GM12891 (cell line): Measurements from ENCODE around the gene PRADC1.

Experiments
- DNase-seq: peaks from one replicate; pipeline ENCODE4 v3.0.0; 2011; ENCODE audit warnings: low spot score; ENCODE audit not compliant: insufficient read length
- FAIRE-seq: peaks from 2 replicates; lab custom pipeline; 2011; peaks lifted over from hg19 to GRCh38; lab: Jason Lieb, UNC
- PAX5 ChIP-seq: IDR thresholded peaks from 2 replicates; pipeline ENCODE4 v1.6.1; 2011; ENCODE audit warnings: low read length, moderate library complexity, mild to moderate bottlenecking; ENCODE audit not compliant: insufficient read depth, severe bottlenecking
- POLR2A ChIP-seq: IDR thresholded peaks from 2 replicates; pipeline ENCODE4 v1.6.1; 2011; ENCODE audit warnings: low read depth, low read length, control low read depth
- POLR2AphosphoS5 ChIP-seq: IDR thresholded peaks from 2 replicates; pipeline ENCODE4 v1.6.1; 2011; ENCODE audit warnings: low read depth, low read length, control low read depth
- POU2F2 ChIP-seq: IDR thresholded peaks from 2 replicates; pipeline ENCODE4 v1.6.1; 2011; ENCODE audit warnings: low read depth, mild to moderate bottlenecking, control low read depth, low read length, moderate library complexity
- SPI1 ChIP-seq: IDR thresholded peaks from 2 replicates; pipeline ENCODE4 v1.6.1; 2011; ENCODE audit warnings: low read depth, low read length, control low read depth
- TAF1 ChIP-seq: IDR thresholded peaks from 2 replicates; pipeline ENCODE4 v1.6.1; 2011; ENCODE audit warnings: low read depth, low read length, control low read depth

The PRADC1 gene

DNA sequence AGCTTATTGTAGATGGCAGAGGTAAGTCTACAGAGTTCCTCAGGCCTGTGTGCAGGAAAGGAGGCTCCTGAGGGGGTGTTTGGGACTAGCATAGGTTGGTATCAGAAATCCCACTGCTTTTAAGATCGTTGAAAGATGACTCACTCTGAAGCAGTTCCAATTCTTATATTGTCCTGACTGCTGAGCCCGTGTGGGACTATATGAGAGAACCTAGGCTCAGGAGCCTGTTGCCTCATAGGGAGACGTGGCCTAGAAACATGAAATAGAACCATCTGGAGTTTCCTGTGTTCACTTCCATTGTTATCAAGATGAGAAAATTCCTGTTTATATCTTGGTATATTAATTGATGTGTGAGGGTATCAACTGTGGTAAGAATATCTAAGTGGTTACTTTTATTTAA lies 6.7 kb upstream of the PRADC1 start:
- TF ChIP-seq POLR2A = no peak
- TF ChIP-seq TAF1 = no peak
- TF ChIP-seq SPI1 = no peak
- TF ChIP-seq POLR2AphosphoS5 = no peak
- no peak for TF ChIP-seq PAX5
- TF ChIP-seq POU2F2 = no peak
- no peak for FAIRE-seq
- DNase-seq = no peak

DNA sequence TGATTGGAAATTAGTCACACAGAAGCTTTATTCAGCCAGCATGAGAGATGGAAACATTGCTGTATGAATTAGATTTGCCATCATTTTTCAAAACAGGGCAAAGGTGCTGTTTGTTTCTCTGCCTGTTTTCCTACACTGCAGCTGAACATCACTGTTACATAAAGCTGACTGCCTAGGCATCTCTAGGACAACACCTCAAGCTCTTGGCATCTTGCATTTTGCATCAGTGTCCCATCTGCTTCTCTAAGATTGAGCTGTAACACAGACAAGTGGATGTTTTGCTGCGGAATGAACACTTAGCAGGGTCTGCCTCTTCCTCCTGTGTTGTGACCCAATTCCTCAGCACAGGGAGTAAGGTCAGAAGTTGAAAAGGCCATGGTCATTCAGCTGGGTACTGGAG lies 5.9 kb upstream of the PRADC1 start:
- DNase-seq (no peak), FAIRE-seq (no peak)
- TF ChIP-seq POLR2A = no peak
- TF ChIP-seq SPI1 = no peak
- no peak for TF ChIP-seq POLR2AphosphoS5

GRCh38 chr2:73238149-73238548 lies 5.1 kb upstream of the PRADC1 start:
- TF ChIP-seq POU2F2 (no peak), SPI1 (no peak), PAX5 (no peak), POLR2A (no peak), POLR2AphosphoS5 (no peak), TAF1 (no peak)
- no peak for FAIRE-seq
- DNase-seq = no peak

DNA sequence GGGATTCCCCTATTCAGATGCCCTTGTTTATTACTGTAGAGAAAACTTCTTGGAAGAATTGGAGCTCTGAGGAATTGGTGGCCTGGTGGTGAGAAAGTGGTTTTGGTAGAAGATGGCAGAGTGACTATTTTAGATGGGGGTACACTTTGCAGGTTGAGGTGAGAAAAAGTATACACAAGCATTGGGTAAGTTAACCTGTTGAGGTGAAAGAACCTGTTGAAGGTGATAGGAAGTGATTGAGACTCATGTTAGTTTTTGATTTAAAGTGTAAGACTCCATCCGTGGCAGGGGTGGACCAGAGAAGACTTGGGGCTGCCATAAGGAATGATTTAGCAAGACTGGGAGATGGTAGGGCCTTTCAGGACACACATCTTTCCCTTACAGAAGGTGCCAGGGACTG lies 4.1 kb upstream of the PRADC1 start:
- FAIRE-seq = no peak
- no peak for TF ChIP-seq POU2F2
- no peak for TF ChIP-seq POLR2A
- TF ChIP-seq PAX5 = no peak
- no peak for TF ChIP-seq SPI1
- TF ChIP-seq TAF1 = no peak
- TF ChIP-seq POLR2AphosphoS5 = no peak
- no peak for DNase-seq

DNA sequence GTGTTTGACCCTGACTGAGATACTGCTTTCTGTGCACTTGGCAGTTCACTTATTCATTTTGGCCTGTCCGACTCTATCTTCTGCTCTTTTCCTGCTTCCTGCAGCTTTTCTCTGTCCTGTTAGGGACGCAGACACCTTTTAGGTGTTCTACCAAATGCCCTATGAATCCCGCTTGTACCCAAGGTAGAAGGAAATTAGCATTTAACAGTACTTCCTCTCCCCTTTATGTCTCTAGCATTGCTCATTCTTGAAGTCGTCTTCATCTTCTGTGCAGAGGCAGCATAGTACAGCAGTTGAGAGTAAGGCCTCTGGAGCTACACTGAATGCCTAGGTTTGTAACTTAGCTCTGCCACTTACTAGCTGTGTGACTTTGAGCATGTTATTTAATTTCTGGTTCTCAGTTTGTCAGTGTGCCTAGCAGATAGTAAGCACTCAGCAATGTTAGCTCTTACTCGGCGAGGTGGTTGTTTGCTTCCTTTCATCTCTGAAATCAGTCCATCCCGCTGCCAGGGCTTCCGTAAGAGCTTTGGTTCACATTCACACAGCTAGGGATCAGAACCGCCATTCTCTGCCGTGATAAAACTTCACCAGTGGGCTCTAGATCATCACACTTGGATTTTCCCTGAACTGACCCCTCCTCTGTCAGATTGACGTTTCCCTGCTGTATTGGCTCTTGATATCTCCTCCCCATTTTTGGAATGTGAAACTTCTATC lies 2.4 kb upstream of the PRADC1 start:
- no peak for DNase-seq
- TF ChIP-seq SPI1 (no peak), POU2F2 (no peak), PAX5 (no peak), POLR2A (no peak), TAF1 (no peak), POLR2AphosphoS5 (no peak; the same call in 1 of the 2 replicates)
- no peak for FAIRE-seq

- DNase-seq (peak; percentile 79), FAIRE-seq (peak; percentile 31)
- TF ChIP-seq PAX5 (no peak), POU2F2 (peak; percentile 71), TAF1 (peak; percentile 98), POLR2A (peak; percentile 97), POLR2AphosphoS5 (peak; percentile 97), SPI1 (peak; percentile 57)
These were observed 1.1 kb upstream of the PRADC1 start, which contains the start of gene CCT7 for GRCh38 chr2:73233932-73234832. CCT7 (plus strand) TSS chr2:73234308; CDS start chr2:73234379, 71 bp downstream.

DNA sequence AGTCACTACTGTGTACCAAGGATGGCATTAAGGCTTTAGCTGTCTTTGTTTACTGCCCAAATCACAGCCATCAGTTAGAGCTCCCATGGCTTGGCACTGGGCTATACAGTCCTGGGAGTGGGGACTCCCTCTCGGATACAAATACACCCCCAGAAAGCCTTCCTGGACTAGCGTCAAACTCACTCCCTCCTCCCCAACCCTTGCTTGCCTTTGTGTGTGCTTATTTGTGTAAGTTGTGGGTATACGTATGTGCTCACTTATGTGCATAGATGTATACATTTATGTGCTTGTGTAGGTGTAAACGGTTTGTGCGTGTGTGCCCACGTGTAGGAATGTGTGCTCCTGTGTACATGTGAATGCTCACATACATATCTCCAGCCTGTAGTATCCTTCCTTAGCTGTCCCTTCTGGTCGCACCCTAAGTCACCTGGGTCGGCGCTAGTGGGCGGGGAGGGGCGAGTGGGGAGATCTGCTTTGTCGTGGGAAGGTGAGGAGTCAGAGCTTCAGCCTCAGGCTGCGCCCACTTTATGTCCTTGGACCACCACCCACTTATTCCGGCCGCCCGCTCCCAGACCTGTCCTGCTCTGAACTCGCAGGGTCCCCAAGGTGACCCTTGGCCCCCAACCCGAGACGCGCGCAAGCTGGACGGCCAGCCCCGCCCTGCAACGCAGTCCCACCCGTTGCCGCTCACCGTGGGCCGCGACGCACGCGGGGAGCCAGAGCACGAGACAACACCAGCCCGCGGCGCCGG lies 461 bp downstream of the PRADC1 start:
- TF ChIP-seq POLR2A = no peak
- TF ChIP-seq TAF1 = no peak
- TF ChIP-seq POU2F2 = no peak
- TF ChIP-seq SPI1 = no peak
- TF ChIP-seq POLR2AphosphoS5 = no peak
- no peak for TF ChIP-seq PAX5
- peak; percentile 41 for FAIRE-seq
- DNase-seq = no peak

DNA sequence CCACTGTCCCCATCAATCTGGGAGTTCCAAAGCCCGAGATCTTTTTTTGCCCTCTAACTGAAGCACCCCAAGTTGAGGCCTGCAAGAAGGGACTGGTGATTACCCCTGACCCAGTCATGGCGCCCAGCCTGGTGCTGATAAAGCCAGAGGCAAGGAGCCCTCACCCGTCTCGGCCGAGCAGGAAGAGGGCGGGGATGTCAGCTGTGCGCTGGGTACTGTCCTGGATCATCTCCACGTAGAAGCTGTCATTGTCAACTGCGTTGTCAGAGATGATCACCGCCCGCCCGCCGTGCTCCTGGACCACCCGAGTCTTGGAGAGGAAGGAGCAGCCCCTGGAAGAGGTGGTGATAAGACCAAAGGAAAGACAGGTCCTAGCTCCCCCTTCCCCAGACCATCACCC lies 4.4 kb downstream of the PRADC1 start:
- FAIRE-seq (no peak), DNase-seq (no peak)
- TF ChIP-seq PAX5 = no peak
- TF ChIP-seq SPI1 = no peak
- TF ChIP-seq POU2F2 = no peak
- no peak for TF ChIP-seq POLR2AphosphoS5
- TF ChIP-seq POLR2A = no peak
- no peak for TF ChIP-seq TAF1

GRCh38 chr2:73227086-73227485 lies 6.0 kb downstream of the PRADC1 start:
- TF ChIP-seq POU2F2 = no peak
- TF ChIP-seq POLR2A = no peak
- no peak for TF ChIP-seq SPI1
- no peak for TF ChIP-seq POLR2AphosphoS5
- TF ChIP-seq PAX5 = no peak
- no peak for FAIRE-seq
- no peak for DNase-seq
